Heart left ventricle (tissue), 13 donors: Measurements from ENCODE around the gene SELE.

Source experiments
- POLR2A ChIP-seq, 2 donors: fragments of 450-650 bp; IDR thresholded peaks; one replicate each; pipeline ENCODE4 v1.6.1; 2017; ENCODE audit warnings: antibody characterized with exemption in 2 of 2, mild to moderate bottlenecking in 2 of 2, moderate library complexity in 2 of 2
- TF ChIP-seq, protein P1 (sequence below), 12 donors: fragments of 200-600 bp; sonication (generic) in 4 of 12; IDR thresholded peaks; one replicate each; pipeline versions ENCODE4 v1.5.0 to v1.8.0; 2018 to 2022; ENCODE audit warnings: antibody characterized with exemption in 12 of 12, mild to moderate bottlenecking in 5 of 12
- donor health status: ischemic (EF 13 %, LVEDD 7.1; RV severe dilation, severe dysfunction).
- donor health status: DM: no; HTN: yes; CAD: no.
- donor health status: DM: no; HTN: no; CAD: no.
- donor health status: ischemic (EF 25% LVEDD 6.9; RV normal size, moderate dysfunction).
- donor health status: ischemic (EF 25% LVEDD 5.7; RV mildly dilated, moderate dysfunction).
- donor health status: ischemic (EF 35%, LVEDD 5.7; RV mildly dilated, moderate dysfunction).
- donor health status: nonischemic (EF 11% LVEDD 7.7; RV severe dilation, severe dysfunction).
- donor health status: DM: yes; HTN: yes; CAD: no.
- donor health status: PGD.
- donor health status: ischemic (EF 29% LVEDD 5.4; RV normal size, mild dysfunction).
- donor health status: nonischemic (EF 23%, LVEDD 6.1; RV moderate dilation, normal function).

DNA sequence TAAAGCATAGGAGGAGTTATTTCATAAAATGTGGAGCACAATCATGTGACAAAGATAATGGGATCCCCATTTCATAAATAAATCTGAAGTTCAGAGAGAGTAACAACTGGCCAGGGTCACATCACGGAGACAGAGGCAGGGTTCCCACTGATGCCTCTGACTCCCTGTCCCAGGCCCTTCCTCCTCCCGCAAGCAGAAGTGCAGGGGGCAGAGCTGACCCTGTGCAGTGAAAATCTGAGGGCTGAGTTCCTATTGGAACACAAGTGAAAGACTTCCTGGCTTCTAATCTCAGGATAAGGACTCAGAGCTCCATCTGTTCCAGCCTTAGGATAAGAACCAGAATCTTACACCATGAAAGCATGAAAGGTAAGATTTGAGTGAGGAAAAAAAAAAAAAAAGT is 44.5 kb downstream of the SELE start:
- TF ChIP-seq, protein P1, sequence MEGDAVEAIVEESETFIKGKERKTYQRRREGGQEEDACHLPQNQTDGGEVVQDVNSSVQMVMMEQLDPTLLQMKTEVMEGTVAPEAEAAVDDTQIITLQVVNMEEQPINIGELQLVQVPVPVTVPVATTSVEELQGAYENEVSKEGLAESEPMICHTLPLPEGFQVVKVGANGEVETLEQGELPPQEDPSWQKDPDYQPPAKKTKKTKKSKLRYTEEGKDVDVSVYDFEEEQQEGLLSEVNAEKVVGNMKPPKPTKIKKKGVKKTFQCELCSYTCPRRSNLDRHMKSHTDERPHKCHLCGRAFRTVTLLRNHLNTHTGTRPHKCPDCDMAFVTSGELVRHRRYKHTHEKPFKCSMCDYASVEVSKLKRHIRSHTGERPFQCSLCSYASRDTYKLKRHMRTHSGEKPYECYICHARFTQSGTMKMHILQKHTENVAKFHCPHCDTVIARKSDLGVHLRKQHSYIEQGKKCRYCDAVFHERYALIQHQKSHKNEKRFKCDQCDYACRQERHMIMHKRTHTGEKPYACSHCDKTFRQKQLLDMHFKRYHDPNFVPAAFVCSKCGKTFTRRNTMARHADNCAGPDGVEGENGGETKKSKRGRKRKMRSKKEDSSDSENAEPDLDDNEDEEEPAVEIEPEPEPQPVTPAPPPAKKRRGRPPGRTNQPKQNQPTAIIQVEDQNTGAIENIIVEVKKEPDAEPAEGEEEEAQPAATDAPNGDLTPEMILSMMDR (IDR thresholded peaks at IDR 0.05), result no peak
- no peak for TF ChIP-seq POLR2A (IDR thresholded peaks at IDR 0.05)
